Lower leg skin (tissue), 4 donors: Measurements from ENCODE around the gene AP5S1. TPM values are rescaled to one million over a fixed set of nuclear protein-coding genes. Genes with fewer than 3 reads are reported as not detected.

Experiments used
- DNase-seq, 2 donors: peaks; one replicate each; pipeline ENCODE4 v3.0.0-alpha.2; 2019; ENCODE audit warnings: low spot score in 2 of 2
- H3K4me3 ChIP-seq: fragments of 200-600 bp; sonication (generic); 2 replicates; pipeline ENCODE4 v1.5.1; 2017; ENCODE audit warnings: mild to moderate bottlenecking, low read depth; ENCODE audit not compliant: poor library complexity, severe bottlenecking
- POLR2A ChIP-seq, 2 donors: fragments of 450-650 bp; IDR thresholded peaks; one replicate each; pipeline ENCODE4 v1.6.1; 2016 to 2017; ENCODE audit warnings: antibody characterized with exemption in 2 of 2, mild to moderate bottlenecking in 1 of 2, moderate library complexity in 1 of 2
- WGBS, 2 donors: methylation state at CpG; one replicate each; pipeline ENCODE4 v1.1.5; 2018; 5-methylcytosine and 5-hydroxymethylcytosine counted together
- intact Hi-C: fragments of 100-400 bp; cut with DNase I; formaldehyde crosslinking; loops from one replicate; pipeline ENCODE4 v1.15.0; 2023; ENCODE audit warnings: low total_unique reads
- total RNA-seq, 4 donors: library from RNA; depleted of rRNA; stranded (reverse); fragments of >200 nt; gene quantifications; one replicate each; pipeline ENCODE4 v1.1.0, GENCODE V29; 2016
- TF ChIP-seq, protein P1 (sequence below), 3 donors: fragments of 450-650 bp; IDR thresholded peaks; one replicate each; pipeline ENCODE4 v1.5.1; 2016; ENCODE audit warnings: antibody characterized with exemption in 3 of 3, mild to moderate bottlenecking in 3 of 3, moderate library complexity in 2 of 3

Gene AP5S1
- total RNA-seq, 4 donors from 2014 or later = 7.7 to 16.8 (median 10.5) TPM

DNA sequence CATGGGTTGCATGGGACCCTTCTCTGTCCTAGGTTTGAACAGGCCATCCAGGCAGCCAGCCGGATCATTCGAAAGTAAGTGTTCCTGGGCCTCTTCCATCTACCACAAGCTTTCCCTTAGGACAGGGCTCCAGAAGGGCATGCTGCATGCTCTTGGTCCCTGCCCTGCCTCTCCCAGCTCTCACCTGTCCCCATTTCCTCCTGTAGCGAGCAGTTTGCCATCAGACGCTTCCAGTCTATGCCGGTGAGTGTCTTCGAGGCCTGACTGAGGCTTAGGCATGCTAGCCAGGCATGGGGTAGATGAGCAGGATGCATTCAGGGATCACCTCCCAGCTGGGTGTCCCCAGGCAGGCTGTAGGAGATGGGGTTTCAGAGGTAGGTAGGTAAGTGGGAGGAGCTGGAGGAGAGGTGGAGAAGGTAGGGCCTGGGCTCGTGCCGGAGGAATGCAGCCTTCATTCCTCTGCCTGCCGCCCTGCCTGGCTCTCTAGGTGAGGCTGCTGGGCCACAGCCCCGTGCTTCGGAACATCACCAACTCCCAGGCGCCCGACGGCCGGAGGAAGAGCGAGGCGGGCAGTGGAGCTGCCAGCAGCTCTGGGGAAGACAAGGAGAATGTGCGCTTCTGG, 20.0 kb upstream of the AP5S1 start:
- WGBS, 2 donors = 58 to 76% methylated on average over 18 of the region's 18 CpGs
- H3K4me3 ChIP-seq = no peak overlapping the region
- no peak for TF ChIP-seq POLR2A (IDR thresholded peaks at IDR 0.05)
- TF ChIP-seq, protein P1, sequence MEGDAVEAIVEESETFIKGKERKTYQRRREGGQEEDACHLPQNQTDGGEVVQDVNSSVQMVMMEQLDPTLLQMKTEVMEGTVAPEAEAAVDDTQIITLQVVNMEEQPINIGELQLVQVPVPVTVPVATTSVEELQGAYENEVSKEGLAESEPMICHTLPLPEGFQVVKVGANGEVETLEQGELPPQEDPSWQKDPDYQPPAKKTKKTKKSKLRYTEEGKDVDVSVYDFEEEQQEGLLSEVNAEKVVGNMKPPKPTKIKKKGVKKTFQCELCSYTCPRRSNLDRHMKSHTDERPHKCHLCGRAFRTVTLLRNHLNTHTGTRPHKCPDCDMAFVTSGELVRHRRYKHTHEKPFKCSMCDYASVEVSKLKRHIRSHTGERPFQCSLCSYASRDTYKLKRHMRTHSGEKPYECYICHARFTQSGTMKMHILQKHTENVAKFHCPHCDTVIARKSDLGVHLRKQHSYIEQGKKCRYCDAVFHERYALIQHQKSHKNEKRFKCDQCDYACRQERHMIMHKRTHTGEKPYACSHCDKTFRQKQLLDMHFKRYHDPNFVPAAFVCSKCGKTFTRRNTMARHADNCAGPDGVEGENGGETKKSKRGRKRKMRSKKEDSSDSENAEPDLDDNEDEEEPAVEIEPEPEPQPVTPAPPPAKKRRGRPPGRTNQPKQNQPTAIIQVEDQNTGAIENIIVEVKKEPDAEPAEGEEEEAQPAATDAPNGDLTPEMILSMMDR (IDR thresholded peaks at IDR 0.05) = no peak
- intact Hi-C loops = no loop called here
- no peak for DNase-seq

DNA sequence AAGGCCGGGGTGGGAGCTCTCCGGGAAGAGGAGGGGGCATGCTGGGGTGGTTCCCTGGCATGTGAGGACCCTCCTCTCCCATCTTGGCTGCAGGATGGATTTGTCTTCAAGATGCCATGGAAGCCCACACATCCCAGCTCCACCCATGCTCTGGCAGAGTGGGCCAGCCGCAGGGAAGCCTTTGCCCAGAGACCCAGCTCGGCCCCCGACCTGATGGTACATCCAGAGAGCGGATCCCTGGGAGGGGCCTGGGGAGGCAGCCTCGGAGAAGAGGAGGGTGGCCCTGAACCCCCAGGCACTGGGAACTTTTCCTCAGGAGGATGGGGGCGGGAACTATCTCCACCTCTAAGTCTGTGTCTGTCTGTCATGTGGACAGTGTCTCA, 19.5 kb upstream of the AP5S1 start:
- DNase-seq = no peak
- H3K4me3 ChIP-seq = no peak overlapping the region
- intact Hi-C loops = no loop called here
- 82 to 84% methylated on average over 8 of the region's 8 CpGs for WGBS, 2 donors
- no peak for TF ChIP-seq POLR2A (IDR thresholded peaks at IDR 0.05)
- TF ChIP-seq, protein P1 (IDR thresholded peaks at IDR 0.05) = no peak

DNA sequence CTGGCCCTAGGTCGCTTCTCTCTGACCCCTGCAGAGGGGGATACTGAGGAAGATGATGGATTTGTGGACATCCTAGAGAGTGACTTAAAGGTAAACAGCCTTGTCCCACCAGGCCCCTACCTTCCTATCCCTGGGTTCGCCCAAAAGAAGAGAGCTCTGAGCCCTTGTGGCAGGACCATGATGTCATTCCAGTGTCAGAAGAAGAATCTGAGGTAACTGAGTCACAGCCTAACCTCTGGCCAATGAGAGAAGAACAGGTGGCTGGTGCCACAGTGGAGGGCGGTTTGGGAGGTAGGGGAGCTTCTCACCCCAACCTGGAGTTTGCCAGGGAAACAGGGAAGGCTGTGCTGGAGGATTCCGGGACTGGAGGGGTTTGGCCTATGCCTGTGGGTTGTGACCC, 19.0 kb upstream of the AP5S1 start:
- DNase-seq = no peak
- no peak overlapping the region for H3K4me3 ChIP-seq
- TF ChIP-seq POLR2A (IDR thresholded peaks at IDR 0.05) = no peak
- TF ChIP-seq, protein P1 (IDR thresholded peaks at IDR 0.05) = no peak
- intact Hi-C loops = no loop called here
- WGBS, 2 donors = 86 to 87% methylated on average over 4 of the region's 4 CpGs

DNA sequence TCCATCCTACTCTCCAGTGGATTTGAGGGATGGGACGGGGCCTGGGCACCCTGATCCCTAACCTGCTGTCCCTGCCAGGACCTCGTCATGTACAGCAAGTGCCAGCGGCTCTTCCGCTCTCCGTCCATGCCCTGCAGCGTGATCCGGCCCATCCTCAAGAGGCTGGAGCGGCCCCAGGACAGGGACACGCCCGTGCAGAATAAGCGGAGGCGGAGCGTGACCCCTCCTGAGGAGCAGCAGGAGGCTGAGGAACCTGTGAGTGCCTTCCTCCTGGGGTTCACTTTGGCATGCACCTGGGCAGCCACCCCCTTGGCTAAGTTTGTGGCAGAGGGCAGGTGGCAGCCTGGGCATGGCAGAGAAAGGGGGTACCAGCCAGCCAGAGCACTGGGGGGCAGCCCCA, 18.5 kb upstream of the AP5S1 start:
- no peak for TF ChIP-seq POLR2A (IDR thresholded peaks at IDR 0.05)
- TF ChIP-seq, protein P1 (IDR thresholded peaks at IDR 0.05) = no peak
- WGBS, 2 donors = 75 to 77% methylated on average over 13 of the region's 13 CpGs
- no peak for DNase-seq
- intact Hi-C loops = no loop called here
- no peak overlapping the region for H3K4me3 ChIP-seq

DNA sequence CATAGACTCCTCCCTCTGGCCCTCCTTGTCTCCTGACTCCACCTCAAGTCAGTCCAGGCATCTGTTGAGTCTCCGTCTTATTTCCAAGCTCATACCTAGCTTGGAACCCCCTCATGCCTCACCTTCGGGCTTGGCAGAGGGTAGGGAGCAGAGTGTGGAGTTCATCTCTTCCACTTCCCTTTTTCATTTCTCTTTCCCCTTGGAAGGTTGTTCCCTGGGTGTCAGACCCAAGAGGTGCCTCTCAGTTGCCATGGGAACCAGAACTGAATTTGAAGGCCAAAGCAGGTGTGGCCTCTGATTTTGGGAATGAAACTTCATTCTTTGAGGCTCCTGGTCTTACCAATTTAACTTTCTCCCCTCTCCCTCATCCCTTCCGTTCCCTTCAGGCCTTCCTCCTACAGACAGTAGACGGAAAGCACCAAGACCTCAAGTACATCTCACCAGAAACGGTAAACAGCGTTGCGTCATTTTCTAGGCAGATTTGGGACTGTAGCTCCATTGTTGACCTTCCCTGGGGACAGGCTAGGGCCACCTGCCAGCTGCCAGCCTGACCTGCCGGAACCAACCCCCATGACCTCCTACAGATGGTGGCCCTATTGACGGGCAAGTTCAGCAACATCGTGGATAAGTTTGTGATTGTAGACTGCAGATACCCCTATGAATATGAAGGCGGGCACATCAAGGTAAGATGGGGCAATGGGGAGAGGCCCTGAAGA, 17.7 kb upstream of the AP5S1 start:
- intact Hi-C loops = no loop called here
- no peak for DNase-seq
- TF ChIP-seq, protein P1 (IDR thresholded peaks at IDR 0.05) = no peak
- no peak for TF ChIP-seq POLR2A (IDR thresholded peaks at IDR 0.05)
- 85 to 90% methylated on average over 11 of the region's 11 CpGs for WGBS, 2 donors
- no peak overlapping the region for H3K4me3 ChIP-seq
